Progenitor cell of endocrine pancreas (in vitro differentiated cells): ENCODE data around the gene MIOS. TPM values are rescaled to one million over a fixed set of nuclear protein-coding genes. Genes with fewer than 3 reads are reported as not detected.

Experiments
- DNase-seq: peaks from one replicate; pipeline ENCODE4 v3.0.0; 2021; ENCODE audit warnings: low spot score; ENCODE audit not compliant: unreplicated experiment
- H3K27ac Mint-ChIP-seq: 2 replicates; pipeline ENCODE4 v1.8.0; 2021; ENCODE audit warnings: mild to moderate bottlenecking, moderate library complexity, mixed read lengths
- H3K27me3 Mint-ChIP-seq: 2 replicates; pipeline ENCODE4 v1.8.0; 2021; ENCODE audit warnings: mixed read lengths
- H3K36me3 Mint-ChIP-seq: 2 replicates; pipeline ENCODE4 v1.8.0; 2022; ENCODE audit warnings: mixed read lengths; ENCODE audit not compliant: insufficient read depth
- H3K4me1 Mint-ChIP-seq: 2 replicates; pipeline ENCODE4 v1.8.0; 2021; ENCODE audit warnings: low read depth, mixed read lengths
- H3K4me3 Mint-ChIP-seq: 2 replicates; pipeline ENCODE4 v1.8.0; 2021; ENCODE audit warnings: low read depth, mild to moderate bottlenecking, moderate library complexity, mixed read lengths
- H3K9me3 Mint-ChIP-seq: 2 replicates; pipeline ENCODE4 v1.8.0; 2021; ENCODE audit warnings: low read depth, mixed read lengths
- total RNA-seq: library from RNA; stranded (reverse); gene quantifications from 2 replicates; pipeline ENCODE4 v1.2.1, GENCODE V29; 2021
- TF ChIP-seq, protein P1 (sequence below): fragments of 200-600 bp; sonication (generic); IDR thresholded peaks from one replicate; pipeline ENCODE4 v1.5.0; 2021; ENCODE audit warnings: antibody characterized with exemption, mild to moderate bottlenecking; ENCODE audit not compliant: unreplicated experiment

Gene MIOS
- total RNA-seq, 1 donor from 2014 or later: 62.0 TPM

DNA sequence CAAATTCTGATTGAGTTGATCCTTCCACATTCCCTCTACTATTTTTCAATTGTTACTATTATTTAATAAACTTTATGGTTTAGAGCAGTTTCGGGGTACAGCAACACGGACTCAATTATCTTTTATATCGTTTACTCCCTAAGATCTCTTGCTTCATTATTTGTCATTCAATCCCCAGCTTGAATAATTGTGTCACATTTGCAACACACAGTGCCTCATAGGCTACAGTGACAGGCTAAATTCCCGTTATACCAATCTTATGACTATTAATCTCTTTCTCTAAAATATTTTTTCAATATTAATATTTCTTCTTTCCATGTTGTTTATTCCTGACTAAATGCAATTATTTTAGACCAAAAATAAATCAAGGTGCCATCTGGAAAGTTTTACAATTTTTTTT is 27.0 kb upstream of the MIOS start:
- no peak for DNase-seq
- H3K27me3 Mint-ChIP-seq: no peaks in the 10 kb centered on the region
- H3K9me3 Mint-ChIP-seq: peaks cover 2% of the 10 kb centered on the region
- TF ChIP-seq, protein P1, sequence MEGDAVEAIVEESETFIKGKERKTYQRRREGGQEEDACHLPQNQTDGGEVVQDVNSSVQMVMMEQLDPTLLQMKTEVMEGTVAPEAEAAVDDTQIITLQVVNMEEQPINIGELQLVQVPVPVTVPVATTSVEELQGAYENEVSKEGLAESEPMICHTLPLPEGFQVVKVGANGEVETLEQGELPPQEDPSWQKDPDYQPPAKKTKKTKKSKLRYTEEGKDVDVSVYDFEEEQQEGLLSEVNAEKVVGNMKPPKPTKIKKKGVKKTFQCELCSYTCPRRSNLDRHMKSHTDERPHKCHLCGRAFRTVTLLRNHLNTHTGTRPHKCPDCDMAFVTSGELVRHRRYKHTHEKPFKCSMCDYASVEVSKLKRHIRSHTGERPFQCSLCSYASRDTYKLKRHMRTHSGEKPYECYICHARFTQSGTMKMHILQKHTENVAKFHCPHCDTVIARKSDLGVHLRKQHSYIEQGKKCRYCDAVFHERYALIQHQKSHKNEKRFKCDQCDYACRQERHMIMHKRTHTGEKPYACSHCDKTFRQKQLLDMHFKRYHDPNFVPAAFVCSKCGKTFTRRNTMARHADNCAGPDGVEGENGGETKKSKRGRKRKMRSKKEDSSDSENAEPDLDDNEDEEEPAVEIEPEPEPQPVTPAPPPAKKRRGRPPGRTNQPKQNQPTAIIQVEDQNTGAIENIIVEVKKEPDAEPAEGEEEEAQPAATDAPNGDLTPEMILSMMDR: no peak
- no peak overlapping the region for H3K27ac Mint-ChIP-seq
- H3K36me3 Mint-ChIP-seq: no peaks in the 10 kb centered on the region
- H3K4me3 Mint-ChIP-seq: no peak overlapping the region
- H3K4me1 Mint-ChIP-seq: peaks cover 9% of the 10 kb centered on the region

DNA sequence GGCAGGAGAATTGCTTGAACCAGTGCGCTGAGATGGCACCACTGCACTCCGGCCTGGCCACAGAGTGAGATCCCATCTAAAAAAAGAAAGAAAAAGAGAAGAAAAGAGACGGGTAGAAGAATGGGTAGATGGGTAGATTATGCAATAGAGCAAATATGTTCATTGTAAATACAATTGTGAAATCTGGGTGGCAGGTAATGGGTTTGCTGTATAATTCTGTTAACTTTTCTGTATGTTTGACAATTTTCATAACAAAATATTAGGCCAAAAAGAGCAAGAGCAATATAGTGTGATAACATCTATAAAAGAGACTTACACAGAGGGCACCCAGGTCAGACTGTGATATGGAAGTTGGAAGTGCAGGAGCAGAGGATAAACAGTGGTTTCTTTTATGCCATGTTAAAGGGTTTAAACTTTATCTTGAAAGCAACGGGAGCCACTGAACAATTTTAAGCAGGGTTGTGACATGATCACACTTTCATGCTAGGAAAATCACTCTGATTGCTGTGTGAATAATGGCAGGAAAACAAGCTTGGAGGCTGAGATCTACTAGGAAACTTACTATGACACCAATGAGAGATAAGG is 24.3 kb upstream of the MIOS start:
- H3K9me3 Mint-ChIP-seq: no peaks in the 10 kb centered on the region
- H3K4me3 Mint-ChIP-seq: no peak overlapping the region
- no peaks in the 10 kb centered on the region for H3K36me3 Mint-ChIP-seq
- H3K4me1 Mint-ChIP-seq: peaks cover 5% of the 10 kb centered on the region
- TF ChIP-seq, protein P1: no peak
- H3K27me3 Mint-ChIP-seq: no peaks in the 10 kb centered on the region
- H3K27ac Mint-ChIP-seq: no peak overlapping the region
- no peak for DNase-seq

DNA sequence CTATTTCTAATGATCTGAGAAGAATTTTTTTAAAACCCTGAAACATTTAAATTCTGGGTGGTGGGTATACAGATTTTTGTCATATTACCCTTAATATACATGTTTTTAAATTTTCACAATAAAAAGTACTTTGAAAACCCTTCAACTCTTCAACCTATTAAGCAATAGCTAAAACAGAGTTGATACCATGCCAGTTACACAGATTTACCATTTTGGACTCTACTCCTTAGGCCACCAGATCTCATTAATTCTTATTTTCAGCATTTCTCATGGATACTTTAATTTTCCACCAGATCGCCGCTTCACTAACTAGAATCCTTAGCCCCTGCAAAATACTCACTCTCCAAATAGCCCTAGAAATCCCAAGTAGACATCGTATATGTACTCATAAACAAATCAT is 18.3 kb upstream of the MIOS start:
- Mint-ChIP-seq H3K4me3 (no peak overlapping the region), H3K4me1 (peaks cover 2% of the 10 kb centered on the region), H3K27ac (no peak overlapping the region), H3K27me3 (no peaks in the 10 kb centered on the region), H3K36me3 (peaks cover 8% of the 10 kb centered on the region), H3K9me3 (no peaks in the 10 kb centered on the region)
- no peak for DNase-seq
- TF ChIP-seq, protein P1: no peak

DNA sequence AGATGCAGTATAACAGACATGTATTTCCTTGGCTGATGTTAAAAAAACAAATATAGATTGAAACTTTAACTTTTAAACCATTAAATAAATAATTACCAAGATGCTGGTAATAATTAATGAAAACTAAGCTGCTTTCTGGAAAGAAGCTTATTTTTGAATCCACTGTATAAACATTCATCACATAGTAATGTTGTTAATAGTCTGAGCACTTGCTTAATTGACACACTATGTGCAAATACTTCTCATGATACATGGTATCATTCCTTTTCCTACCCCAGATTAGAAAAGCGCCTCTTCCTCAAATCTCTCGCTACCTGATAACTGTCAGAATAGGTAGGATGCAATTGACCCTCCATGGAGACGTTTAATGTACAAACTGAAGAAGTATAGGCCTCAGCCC is 16.0 kb upstream of the MIOS start:
- H3K4me1 Mint-ChIP-seq: peaks cover 15% of the 10 kb centered on the region
- no peak overlapping the region for H3K4me3 Mint-ChIP-seq
- TF ChIP-seq, protein P1: no peak
- peaks cover 8% of the 10 kb centered on the region for H3K36me3 Mint-ChIP-seq
- no peak overlapping the region for H3K27ac Mint-ChIP-seq
- no peaks in the 10 kb centered on the region for H3K27me3 Mint-ChIP-seq
- DNase-seq: no peak
- no peaks in the 10 kb centered on the region for H3K9me3 Mint-ChIP-seq

DNA sequence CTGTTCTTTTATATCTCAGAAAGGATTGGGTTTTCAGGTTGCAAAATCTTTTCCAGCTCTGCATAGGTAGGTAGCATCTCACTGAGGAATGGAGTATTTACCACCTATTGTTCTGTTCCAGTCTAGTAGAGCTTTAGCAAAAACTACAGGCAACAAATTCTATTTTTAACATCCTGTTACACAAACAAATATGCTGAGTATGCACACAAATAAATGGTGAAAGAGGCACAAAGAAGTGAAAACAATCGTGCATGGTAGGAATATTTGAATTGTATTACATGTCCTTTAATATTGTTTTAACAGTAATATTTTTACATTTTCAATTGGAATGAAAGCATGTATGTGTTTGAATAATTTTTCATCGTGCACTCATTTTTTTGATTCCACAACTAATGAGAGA is 14.5 kb upstream of the MIOS start:
- Mint-ChIP-seq H3K4me3 (no peak overlapping the region), H3K9me3 (no peaks in the 10 kb centered on the region), H3K27me3 (no peaks in the 10 kb centered on the region), H3K4me1 (peaks cover 15% of the 10 kb centered on the region), H3K27ac (no peak overlapping the region), H3K36me3 (peaks cover 8% of the 10 kb centered on the region)
- TF ChIP-seq, protein P1: no peak
- DNase-seq: no peak
